HG03565 (cell line): Measurements from ENCODE around the gene ATP6V1B1.
A peak's percentile ranks its signal among the peaks of the same experiment; 100 is the strongest.

ENCODE experiments used
- ATAC-seq: cut with Tn5 transposase; IDR thresholded peaks from one replicate; pipeline ENCODE4 v1.9.1; 2021; ENCODE audit warnings: mild to moderate bottlenecking, moderate library complexity; ENCODE audit not compliant: unreplicated experiment

The ATP6V1B1 gene

GRCh38 chr2:70964596-70965386, 29.1 kb downstream of the ATP6V1B1 start:
- peak; percentile 73 for ATAC-seq

GRCh38 chr2:70965506-70965905, 29.8 kb downstream of the ATP6V1B1 start:
- no peak for ATAC-seq

DNA sequence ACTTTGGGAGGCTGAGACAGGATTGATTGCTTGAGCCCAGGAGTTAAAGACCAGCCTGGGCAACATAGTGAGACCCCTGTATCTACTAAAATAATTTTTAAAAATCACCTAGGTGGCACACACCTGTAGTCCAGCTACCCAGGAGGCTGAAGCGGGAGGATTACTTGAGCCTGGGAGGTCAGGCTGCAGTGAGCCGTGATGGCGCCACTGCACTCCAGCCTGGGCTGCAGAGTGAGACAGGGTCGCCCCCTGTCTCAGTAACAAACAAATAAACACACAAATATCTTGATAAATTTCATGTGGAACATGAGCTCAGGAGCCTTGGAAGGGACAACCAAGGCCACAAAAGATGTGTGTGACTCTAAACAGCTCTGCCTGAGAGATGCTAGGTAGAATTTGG, 31.0 kb downstream of the ATP6V1B1 start:
- ATAC-seq, result no peak

DNA sequence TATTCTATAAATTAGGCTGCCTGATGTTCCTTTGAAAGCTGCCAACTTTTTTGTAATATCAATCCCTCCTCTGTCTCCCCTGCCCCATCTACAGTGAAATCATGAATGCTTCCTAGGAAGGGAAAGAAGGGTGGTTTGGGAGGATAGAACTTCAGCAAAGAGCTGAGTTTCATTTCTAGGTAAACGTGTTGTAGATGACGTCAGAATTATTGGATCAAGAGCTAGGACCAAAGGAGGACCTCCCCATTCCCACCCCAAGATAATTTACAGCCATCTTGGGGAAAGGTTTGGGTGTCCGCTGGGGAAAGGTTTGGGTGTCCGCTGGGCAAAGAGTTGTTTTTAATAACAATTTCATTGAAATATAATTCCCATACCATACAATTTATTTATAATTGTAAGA, 31.5 kb downstream of the ATP6V1B1 start:
- no peak for ATAC-seq

DNA sequence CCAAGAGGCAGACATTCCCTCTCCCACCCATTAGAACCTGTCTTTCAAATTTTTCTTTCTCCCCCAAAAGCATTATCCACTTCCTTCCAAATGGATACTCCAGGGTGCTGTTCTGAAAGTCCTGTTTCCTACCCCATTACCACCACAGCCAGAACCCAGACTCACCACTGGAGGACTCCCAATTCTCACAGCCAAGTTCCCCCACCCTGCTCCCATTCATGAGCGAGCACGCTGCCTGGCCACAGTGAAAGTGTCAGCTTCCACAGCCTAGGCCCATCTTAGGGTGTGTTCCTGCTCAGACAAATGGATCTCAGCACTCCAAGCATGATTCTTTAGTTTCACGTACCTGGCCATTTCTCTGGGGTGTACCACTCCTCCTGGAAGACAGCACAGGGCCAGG, 38.9 kb downstream of the ATP6V1B1 start:
- no peak for ATAC-seq

- no peak for ATAC-seq
Measured at GRCh38 chr2:70975237-70975636, 39.5 kb downstream of the ATP6V1B1 start.

- no peak for ATAC-seq
Measured at GRCh38 chr2:70977605-70978205, 42.0 kb downstream of the ATP6V1B1 start.

GRCh38 chr2:70978341-70979179, 42.9 kb downstream of the ATP6V1B1 start, which contains the start of gene ANKRD53:
TSS of gene ANKRD53 (plus strand) at chr2:70978630. CDS start at chr2:70978646, 16 bp downstream.
- ATAC-seq, result no peak

GRCh38 chr2:70979180-70979488, 43.4 kb downstream of the ATP6V1B1 start:
- no peak for ATAC-seq

DNA sequence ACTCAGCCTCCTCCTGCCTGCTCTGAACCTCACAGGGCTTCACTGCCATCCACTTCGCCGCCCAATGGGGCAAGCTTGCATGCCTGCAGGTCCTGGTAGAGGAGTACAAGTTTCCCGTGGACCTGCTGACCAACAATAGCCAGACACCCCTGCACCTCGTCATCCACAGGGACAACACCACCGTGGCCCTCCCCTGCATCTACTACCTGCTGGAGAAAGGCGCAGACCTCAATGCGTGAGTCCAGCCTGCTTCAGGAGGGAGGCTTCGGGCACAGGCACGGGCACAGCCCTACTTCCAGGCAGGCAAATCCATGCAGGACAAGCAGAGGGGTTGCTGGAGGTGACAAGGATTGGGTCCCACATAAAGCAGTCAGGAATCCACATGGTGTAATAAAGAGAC, 43.9 kb downstream of the ATP6V1B1 start:
- ATAC-seq, result no peak

- no peak for ATAC-seq
Measured at GRCh38 chr2:70981421-70981820, 45.7 kb downstream of the ATP6V1B1 start.

DNA sequence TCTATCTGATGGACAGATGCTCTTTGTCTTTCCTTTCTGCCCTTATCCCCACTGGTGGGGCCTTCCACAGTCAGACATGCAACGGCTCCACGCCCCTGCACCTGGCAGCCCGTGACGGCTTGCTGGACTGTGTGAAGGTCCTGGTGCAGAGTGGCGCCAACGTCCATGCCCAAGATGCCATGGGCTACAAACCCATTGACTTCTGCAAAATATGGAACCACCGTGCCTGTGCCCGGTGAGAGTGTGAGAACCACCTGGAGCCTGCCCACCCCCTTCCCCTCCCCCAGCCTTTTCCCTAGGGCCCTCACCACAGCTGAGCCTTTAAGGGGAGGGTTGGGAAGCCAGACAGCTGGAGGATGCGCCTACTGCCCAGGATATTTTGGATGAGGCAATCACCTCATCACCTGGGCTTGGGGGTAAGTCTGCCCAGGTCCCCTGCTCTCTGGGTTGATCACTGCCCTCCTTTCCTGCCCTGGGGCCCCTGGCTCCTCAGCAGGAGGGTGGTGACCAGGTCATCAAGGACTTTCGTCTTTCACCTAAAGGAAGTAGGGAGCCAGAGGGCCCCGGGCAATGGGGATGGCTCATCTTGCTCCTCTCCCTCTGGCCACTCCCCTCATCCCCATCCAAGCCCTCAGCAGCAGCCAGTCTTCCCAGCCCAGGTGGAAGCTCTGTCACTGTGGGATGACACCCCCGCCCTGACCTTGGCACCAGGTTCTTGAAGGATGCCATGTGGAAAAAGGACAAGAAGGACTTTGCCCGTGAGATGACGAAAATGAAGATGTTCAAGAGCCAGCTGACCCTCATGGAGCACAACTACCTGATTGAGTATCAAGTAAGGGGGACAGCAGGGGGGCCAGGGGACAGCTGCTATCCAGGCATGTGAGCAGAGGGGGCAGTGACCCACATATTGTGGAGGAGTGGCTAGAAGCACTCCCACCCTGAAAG, 46.4 kb downstream of the ATP6V1B1 start:
- ATAC-seq, result no peak

- ATAC-seq, result no peak
Measured at GRCh38 chr2:70982971-70983370, 47.3 kb downstream of the ATP6V1B1 start.

DNA sequence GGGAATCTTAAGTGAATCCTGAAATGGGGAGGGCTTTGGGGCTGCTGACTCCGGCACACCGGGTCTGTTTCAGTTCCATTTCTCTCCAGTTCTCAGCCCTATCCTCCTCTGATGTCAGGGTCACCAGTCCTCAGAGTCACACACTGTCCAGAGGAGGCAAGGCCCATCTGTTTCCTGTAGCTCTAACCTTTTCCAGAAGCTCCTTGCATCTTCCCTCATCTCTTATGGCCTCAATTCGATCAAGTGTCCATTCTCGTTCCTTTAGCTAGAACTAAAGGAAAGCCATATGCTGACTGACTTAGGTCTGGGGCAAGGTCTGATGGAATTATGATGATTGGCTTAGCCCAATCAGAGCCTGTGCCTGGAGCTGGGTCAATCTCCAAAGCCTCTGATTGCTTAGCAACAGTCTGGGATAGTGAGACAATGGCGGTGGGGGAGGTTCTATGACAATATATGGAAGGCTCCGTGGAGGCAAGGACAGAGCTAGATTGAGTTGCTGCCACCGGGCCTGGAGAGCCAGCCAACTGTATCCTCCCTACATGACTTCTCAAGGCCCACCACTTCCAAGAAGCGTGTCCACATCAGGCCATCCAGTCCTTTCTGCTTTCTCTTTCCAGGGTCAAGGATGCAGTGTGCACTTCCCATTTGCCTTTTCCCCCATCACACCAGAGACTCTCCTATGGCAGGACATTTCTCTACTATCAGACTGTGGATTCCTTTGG, 48.0 kb downstream of the ATP6V1B1 start:
- no peak for ATAC-seq

DNA sequence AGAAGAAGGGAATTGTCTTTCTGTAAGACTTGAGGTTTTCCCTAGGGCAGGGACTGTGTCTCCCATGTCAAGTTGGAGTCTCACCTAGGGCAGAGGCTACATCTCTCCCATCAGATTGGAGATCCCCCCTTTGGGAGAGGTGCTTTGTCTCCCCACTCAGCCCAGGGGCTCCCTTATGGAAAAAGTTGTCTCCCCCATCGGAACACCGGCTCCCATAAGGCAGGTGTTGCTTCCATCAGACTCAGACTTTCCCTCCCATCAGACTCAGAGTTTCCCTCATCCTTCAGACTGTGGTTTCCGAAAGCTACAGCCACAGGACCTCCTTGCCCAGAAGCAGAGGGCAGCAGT, 48.5 kb downstream of the ATP6V1B1 start:
- ATAC-seq, result no peak

GRCh38 chr2:70984576-70985282, 49.0 kb downstream of the ATP6V1B1 start:
- ATAC-seq, result peak; percentile 96

DNA sequence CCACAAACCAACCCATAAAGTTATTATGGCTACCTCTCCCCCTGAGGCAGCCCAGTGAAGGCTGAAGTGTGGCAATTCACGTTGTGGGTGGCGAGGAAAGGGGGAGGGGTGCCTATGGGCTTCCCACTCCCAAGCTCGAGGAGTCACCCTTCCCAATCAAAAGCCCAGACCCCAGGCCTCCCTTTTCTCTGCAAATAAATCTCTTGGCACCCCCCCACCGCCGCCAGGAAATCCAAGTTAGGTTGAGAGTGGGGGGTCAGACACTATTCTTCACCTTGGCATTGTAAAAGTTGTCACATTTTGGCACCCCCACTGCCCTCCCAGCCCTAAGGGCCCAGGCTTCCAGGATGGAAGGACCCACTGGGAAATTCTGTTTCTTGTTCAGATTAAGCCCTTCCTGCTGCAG, 49.6 kb downstream of the ATP6V1B1 start:
- no peak for ATAC-seq

DNA sequence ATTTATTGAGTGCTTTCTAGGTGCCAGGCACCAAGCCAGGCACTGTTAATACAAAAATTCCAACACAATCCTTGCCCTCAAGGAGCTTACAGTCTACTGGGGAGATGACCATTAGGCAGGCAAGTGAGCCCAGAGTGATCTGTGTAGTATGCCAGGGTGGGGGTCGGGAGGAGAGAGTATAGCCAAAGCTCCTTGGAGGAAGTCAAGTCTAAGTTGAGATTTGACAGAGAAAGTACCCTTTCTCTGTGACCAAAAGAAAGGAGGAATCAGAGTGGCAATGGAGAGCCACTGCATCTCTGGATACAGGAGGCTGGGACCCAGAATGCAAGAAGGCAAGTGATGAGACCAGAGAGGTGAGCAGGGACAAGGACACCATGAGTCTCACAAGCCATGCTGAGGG, 50.3 kb downstream of the ATP6V1B1 start:
- no peak for ATAC-seq

- no peak for ATAC-seq
Measured at GRCh38 chr2:70986499-70987189, 50.9 kb downstream of the ATP6V1B1 start.
